ENCODE measurements around the gene GPI. TPM values are rescaled to one million over a fixed set of nuclear protein-coding genes. Genes with fewer than 3 reads are reported as not detected.

Gene GPI
- total RNA-seq, 4 donors from 2014 or later, result 191 to 292 (median 234) TPM

GRCh38 chr19:34332027-34332760, 32.8 kb upstream of the GPI start:
- H3K9me3 ChIP-seq, result no peaks in the 10 kb centered on the region
- H3K36me3 ChIP-seq, result peaks cover 0 to 65% (median 0%) of the 10 kb centered on the region in 3 donors
- TF ChIP-seq CTCF (IDR thresholded peaks at IDR 0.05) (no peak), POLR2A (IDR thresholded peaks at IDR 0.05) (no peak)
- no peak overlapping the region for H3K4me3 ChIP-seq
- H3K27ac ChIP-seq, result no peak overlapping the region
- H3K27me3 ChIP-seq, result no peaks in the 10 kb centered on the region
- peak in 1 of 3 donors; percentile 4 for DNase-seq
- peaks cover 0 to 8% (median 0%) of the 10 kb centered on the region in 4 donors for H3K4me1 ChIP-seq

- no peak overlapping the region for H3K4me3 ChIP-seq
- no peak overlapping the region for H3K27ac ChIP-seq
- peaks cover 0 to 10% (median 0%) of the 10 kb centered on the region in 4 donors for H3K4me1 ChIP-seq
- DNase-seq, result no peak
- H3K27me3 ChIP-seq, result no peaks in the 10 kb centered on the region
- no peak for TF ChIP-seq POLR2A (IDR thresholded peaks at IDR 0.05)
- no peak for TF ChIP-seq CTCF (IDR thresholded peaks at IDR 0.05)
- H3K36me3 ChIP-seq, result peaks cover 0 to 60% (median 0%) of the 10 kb centered on the region in 3 donors
- H3K9me3 ChIP-seq, result no peaks in the 10 kb centered on the region
These were observed 29.1 kb upstream of the GPI start for GRCh38 chr19:34335914-34336313.

- Histone ChIP-seq H3K36me3 (peaks cover 0 to 61% (median 0%) of the 10 kb centered on the region in 3 donors), H3K9me3 (no peaks in the 10 kb centered on the region), H3K27me3 (no peaks in the 10 kb centered on the region), H3K27ac (peak overlapping the region in 1 of 4 donors; percentile 69), H3K4me3 (no peak overlapping the region), H3K4me1 (peaks cover 0 to 10% (median 0%) of the 10 kb centered on the region in 4 donors)
- TF ChIP-seq CTCF (IDR thresholded peaks at IDR 0.05) (peak; percentile 50 to 67 (median 62)), POLR2A (IDR thresholded peaks at IDR 0.05) (no peak)
- DNase-seq, result peak in 1 of 3 donors; percentile 61
These were observed 28.2 kb upstream of the GPI start for GRCh38 chr19:34336781-34337271.

GRCh38 chr19:34337739-34338138, 27.3 kb upstream of the GPI start:
- no peaks in the 10 kb centered on the region for H3K9me3 ChIP-seq
- TF ChIP-seq CTCF (IDR thresholded peaks at IDR 0.05), result peak in 3 of 6 experiments; percentile 20 to 31 (median 27)
- no peak for TF ChIP-seq POLR2A (IDR thresholded peaks at IDR 0.05)
- H3K4me3 ChIP-seq, result no peak overlapping the region
- H3K4me1 ChIP-seq, result peaks cover 0 to 10% (median 0%) of the 10 kb centered on the region in 4 donors
- peak overlapping the region in 2 of 4 donors; percentile 58 to 69 for H3K27ac ChIP-seq
- DNase-seq, result peak in 2 of 3 donors; percentile 70 to 77
- H3K36me3 ChIP-seq, result peaks cover 0 to 71% (median 4%) of the 10 kb centered on the region in 3 donors
- H3K27me3 ChIP-seq, result no peaks in the 10 kb centered on the region

GRCh38 chr19:34341935-34342680, 22.9 kb upstream of the GPI start:
- no peak overlapping the region for H3K27ac ChIP-seq
- no peaks in the 10 kb centered on the region for H3K9me3 ChIP-seq
- H3K36me3 ChIP-seq, result peaks cover 0 to 65% (median 4%) of the 10 kb centered on the region in 3 donors
- DNase-seq, result no peak
- H3K4me1 ChIP-seq, result peaks cover 0 to 9% (median 0%) of the 10 kb centered on the region in 4 donors
- H3K4me3 ChIP-seq, result no peak overlapping the region
- H3K27me3 ChIP-seq, result no peaks in the 10 kb centered on the region
- TF ChIP-seq CTCF (IDR thresholded peaks at IDR 0.05), result no peak
- TF ChIP-seq POLR2A (IDR thresholded peaks at IDR 0.05), result no peak
